Measurements from ENCODE around the gene NRXN3.

The NRXN3 gene

DNA sequence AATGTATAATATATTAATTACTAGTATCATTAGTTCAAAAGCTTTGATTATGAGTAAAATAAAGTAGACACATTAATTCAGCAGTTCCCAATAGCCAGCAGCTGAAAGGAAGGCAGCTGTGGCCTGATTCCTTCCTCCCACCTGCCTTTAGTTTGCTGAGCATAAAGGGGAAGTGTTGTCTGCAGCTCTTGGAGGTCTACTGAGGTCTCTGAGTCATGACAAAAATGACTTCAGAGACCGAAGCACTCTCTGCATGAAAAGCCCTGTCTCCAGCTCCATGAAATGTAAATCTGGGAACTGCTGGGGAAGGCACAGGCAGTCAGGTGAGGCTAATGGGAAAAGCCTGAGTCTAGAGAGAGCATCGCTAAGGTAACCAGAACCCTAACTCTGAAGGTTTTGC is 165.4 kb downstream of the NRXN3 start:
- H3K4me3 ChIP-seq (ENCODE audit: low read depth, low read length): no peak overlapping the region
- DNase-seq (ENCODE audit: low read depth): no peak
- TF ChIP-seq, protein P1, sequence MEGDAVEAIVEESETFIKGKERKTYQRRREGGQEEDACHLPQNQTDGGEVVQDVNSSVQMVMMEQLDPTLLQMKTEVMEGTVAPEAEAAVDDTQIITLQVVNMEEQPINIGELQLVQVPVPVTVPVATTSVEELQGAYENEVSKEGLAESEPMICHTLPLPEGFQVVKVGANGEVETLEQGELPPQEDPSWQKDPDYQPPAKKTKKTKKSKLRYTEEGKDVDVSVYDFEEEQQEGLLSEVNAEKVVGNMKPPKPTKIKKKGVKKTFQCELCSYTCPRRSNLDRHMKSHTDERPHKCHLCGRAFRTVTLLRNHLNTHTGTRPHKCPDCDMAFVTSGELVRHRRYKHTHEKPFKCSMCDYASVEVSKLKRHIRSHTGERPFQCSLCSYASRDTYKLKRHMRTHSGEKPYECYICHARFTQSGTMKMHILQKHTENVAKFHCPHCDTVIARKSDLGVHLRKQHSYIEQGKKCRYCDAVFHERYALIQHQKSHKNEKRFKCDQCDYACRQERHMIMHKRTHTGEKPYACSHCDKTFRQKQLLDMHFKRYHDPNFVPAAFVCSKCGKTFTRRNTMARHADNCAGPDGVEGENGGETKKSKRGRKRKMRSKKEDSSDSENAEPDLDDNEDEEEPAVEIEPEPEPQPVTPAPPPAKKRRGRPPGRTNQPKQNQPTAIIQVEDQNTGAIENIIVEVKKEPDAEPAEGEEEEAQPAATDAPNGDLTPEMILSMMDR (IDR thresholded peaks at IDR 0.05; ENCODE audit: insufficient read depth, low read depth, low read length, missing control alignments): no peak

DNA sequence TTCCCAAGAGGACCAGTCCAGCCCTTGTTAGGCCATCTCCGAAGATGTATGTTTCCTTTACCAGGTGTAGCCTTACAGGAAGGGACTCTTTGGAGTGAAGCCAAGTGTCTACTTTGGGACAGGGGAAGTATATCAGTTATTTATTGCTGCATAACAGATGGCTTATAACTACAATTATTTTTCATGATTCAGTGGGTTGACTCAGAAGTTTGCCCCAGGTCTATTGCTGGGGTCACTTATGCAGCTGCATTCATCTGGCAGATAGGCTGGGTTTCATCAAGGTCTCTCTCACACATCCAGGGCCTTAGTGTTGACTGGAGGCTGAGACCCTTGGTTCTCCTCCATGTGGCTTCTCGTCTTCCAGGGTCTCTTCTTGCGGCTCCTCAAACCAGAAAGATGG is 170.1 kb downstream of the NRXN3 start:
- DNase-seq (ENCODE audit: low read depth): no peak
- TF ChIP-seq, protein P1 (IDR thresholded peaks at IDR 0.05; ENCODE audit: insufficient read depth, low read depth, low read length, missing control alignments): no peak

DNA sequence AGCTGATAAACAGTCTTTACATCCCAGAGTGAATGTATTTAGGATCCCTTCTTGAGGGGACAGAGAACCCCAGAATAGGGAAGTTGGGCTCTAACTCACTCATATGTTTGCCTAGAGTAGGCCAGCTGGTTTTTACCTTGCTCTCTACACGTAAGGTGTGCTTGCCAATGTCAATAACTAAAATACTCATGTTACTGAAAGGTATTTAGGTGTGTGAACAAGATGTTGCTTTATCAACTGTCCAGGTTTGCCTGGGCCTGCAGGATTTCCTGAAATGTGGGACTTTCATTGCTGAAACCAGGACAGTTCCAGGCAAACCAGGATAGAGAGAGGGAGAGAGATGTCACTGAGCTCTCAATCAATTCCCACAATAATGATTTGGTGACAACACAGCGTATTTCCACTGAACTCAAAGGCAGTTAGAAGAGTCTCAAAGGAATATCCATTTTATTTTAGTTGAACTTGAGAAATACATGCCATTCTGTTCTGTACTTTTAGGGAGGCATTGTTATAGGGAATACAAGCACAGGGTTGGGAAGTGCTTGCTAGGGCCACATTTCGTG is 171.7 kb downstream of the NRXN3 start:
- TF ChIP-seq, protein P1 (IDR thresholded peaks at IDR 0.05; ENCODE audit: insufficient read depth, low read depth, low read length, missing control alignments): no peak
- H3K4me3 ChIP-seq (ENCODE audit: low read depth, low read length): no peak overlapping the region
- DNase-seq (ENCODE audit: low read depth): no peak

More for the DNA sequence above, 170.1 kb downstream of the NRXN3 start:
- no peak overlapping the region for H3K4me3 ChIP-seq (ENCODE audit: low read depth, low read length)

DNA sequence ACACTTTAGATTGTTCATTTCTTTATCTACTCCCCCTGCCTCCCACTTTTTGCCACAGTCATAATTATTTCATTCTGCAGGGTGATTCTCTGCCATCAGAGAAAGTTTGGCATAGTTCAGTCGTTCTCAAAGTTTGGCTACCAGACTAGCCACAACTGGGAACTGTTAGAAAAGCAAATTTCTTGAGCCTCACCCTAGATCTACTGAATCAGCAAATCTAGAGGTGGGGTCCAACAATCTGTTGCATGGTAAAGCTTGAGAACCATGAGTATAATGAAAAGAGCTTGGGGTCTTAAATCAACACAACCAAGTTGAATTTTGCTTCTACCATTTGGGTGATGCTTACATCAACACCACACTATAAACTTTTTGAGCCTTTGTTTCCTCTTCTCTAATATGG is 172.7 kb downstream of the NRXN3 start:
- TF ChIP-seq, protein P1 (IDR thresholded peaks at IDR 0.05; ENCODE audit: insufficient read depth, low read depth, low read length, missing control alignments): no peak
- no peak for DNase-seq (ENCODE audit: low read depth)
- H3K4me3 ChIP-seq (ENCODE audit: low read depth, low read length): no peak overlapping the region

DNA sequence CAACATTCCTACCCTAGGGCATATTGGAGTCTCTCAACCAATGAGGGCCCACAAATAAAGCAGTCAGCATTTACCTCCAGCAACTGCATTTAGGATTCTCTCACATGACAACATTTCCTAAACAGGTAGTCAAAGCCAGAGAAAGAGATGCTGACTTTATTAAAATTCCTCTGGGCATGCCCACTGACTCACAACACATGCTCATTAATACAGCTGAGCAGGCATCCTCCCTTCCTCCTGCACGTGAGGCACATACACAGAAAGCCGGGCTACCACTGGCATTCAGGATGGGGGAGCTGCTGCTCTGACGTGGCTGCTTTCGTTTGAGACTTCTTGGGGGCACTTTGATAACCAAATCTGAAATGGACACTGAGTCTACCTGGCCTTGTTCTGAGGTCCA is 174.1 kb downstream of the NRXN3 start:
- no peak for DNase-seq (ENCODE audit: low read depth)
- TF ChIP-seq, protein P1 (IDR thresholded peaks at IDR 0.05; ENCODE audit: insufficient read depth, low read depth, low read length, missing control alignments): no peak
- H3K4me3 ChIP-seq (ENCODE audit: low read depth, low read length): no peak overlapping the region

DNA sequence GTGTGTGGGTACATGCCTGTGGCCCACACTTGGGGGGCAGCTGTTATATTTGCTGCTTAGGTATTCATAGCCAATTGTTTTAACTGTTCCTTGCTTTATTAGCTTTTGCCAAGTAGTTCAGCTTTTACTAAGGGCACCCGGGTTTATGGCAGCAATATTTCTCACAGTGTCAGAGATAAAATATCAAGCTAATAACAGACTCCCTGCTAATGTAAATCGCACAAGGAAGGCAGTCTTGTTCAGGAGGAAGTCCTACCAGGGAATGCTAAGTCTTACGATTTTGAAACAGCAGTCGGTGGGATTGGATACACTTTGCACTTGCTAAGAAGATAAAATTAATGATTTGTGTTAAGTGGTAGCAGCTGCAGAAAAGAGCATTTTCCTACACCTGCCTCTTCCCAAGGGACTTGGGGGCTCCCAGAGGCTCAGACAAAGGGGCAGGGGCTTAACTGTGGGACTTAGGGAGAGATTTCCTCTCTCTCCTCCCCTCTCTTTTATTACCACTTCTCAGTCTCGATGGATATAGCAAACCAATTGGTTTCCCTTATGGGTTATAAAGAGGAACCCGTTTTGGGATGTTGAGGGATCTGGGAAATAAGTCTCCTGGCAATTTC is 175.1 kb downstream of the NRXN3 start:
- DNase-seq (ENCODE audit: low read depth): no peak
- no peak overlapping the region for H3K4me3 ChIP-seq (ENCODE audit: low read depth, low read length)
- TF ChIP-seq, protein P1 (IDR thresholded peaks at IDR 0.05; ENCODE audit: insufficient read depth, low read depth, low read length, missing control alignments): no peak

DNA sequence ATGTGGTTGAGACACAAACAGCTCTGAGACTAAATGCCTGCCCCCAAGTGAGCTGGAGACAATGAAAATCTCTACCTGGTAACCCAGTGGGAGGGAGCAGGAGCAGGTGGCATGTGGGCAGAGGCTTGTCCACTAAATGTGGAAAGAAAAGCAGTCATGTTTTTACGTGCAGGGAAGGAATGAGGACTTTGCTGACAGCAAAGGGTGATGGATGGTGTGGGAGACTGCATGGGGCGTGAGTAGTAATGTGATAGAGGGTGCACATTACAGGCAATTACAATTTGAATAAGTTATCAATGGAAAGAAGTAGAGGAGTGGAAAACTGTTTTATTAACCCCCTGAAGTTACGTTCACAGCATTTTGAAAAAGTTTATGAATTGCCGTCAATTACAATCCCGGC is 176.6 kb downstream of the NRXN3 start:
- H3K4me3 ChIP-seq (ENCODE audit: low read depth, low read length): no peak overlapping the region
- DNase-seq (ENCODE audit: low read depth): no peak
- TF ChIP-seq, protein P1 (IDR thresholded peaks at IDR 0.05; ENCODE audit: insufficient read depth, low read depth, low read length, missing control alignments): no peak
